ENCODE measurements around the gene MAP2K7.
A peak's percentile ranks its signal among the peaks of the same experiment; 100 is the strongest.

Gene MAP2K7

DNA sequence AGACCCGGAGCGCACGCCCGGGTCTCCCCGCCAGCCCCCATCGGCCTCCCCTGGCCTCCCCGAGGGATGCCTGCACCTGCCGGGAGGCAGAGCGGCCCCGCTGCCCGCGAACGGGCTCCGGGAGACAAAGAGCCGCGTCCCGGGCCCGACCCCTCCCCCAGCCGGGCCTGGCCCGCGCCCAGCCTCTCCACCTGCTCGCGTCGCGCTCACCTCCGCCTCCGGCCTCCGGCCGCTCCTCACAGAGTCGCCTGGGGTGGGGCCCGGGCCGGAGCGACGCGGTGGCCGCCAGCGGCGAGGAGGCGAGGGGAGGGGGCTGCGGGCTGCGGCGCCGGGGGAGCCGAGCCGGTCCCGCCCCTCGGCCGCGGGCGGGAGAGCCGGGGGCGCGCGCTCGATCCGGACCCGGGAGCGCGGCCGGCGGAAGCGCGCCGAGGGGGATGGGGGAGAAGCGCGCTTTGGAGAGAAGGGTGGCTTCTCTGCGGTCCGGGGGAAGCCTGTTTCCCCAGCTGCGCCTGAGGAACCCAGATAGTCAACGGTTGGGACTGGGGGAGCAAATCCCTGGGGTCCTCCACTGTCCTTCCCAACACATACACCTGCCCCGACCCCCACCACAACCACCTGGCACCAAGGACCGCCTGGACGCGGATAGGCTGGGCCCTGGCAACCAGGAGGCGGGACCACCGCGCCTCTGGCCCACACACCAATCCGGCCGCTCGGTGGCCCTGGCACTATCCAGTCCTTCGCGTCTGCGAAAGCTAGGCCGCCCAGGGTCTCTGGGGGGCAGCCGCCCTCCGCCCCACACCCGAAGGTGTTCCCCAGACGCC lies 29.4 kb upstream of the MAP2K7 start, which contains the start of gene PRR36:
Gene PRR36, minus strand, starts transcription at position 315 of the 821 bp plus-strand sequence. CDS start 701 bp downstream, outside the sequence.
- Histone ChIP-seq H4K20me1 (ENCODE audit: insufficient read depth, low read length) (0 out of 2 replicates have a peak, but pooled peaks cover 9% of the 10 kb centered on the region), H3K36me3 (ENCODE audit: insufficient read depth, low read length) (no peaks in the 10 kb centered on the region), H2AFZ (ENCODE audit: low read depth, low read length) (peak within 1 kb of the TSS; percentile 76), H3K4me3 (ENCODE audit: low read depth in 1 of 2, low read length in 2 of 2) (peak within 1 kb of the TSS in 1 of 2 experiments; percentile 57; a peak in 2 of 4 replicates), H3K79me2 (ENCODE audit: insufficient read depth, low read length) (no peaks in the 10 kb centered on the region), H3K9ac (ENCODE audit: low read depth, low read length) (peak within 1 kb of the TSS; percentile 60), H3K27me3 (ENCODE audit: insufficient read depth, low read length, poor library complexity) (no peaks in the 10 kb centered on the region), H3K9me3 (ENCODE audit: insufficient read depth, low read length, severe bottlenecking) (no peaks in the 10 kb centered on the region), H3K27ac (ENCODE audit: low read length) (peak within 1 kb of the TSS; percentile 70), H3K4me1 (ENCODE audit: insufficient read depth, low read length) (peaks cover 24% of the 10 kb centered on the region), H3K4me2 (ENCODE audit: insufficient read depth, low read length) (peak within 1 kb of the TSS; percentile 66)
- DNase-seq = peak; percentile 53
- TF ChIP-seq, protein P1, sequence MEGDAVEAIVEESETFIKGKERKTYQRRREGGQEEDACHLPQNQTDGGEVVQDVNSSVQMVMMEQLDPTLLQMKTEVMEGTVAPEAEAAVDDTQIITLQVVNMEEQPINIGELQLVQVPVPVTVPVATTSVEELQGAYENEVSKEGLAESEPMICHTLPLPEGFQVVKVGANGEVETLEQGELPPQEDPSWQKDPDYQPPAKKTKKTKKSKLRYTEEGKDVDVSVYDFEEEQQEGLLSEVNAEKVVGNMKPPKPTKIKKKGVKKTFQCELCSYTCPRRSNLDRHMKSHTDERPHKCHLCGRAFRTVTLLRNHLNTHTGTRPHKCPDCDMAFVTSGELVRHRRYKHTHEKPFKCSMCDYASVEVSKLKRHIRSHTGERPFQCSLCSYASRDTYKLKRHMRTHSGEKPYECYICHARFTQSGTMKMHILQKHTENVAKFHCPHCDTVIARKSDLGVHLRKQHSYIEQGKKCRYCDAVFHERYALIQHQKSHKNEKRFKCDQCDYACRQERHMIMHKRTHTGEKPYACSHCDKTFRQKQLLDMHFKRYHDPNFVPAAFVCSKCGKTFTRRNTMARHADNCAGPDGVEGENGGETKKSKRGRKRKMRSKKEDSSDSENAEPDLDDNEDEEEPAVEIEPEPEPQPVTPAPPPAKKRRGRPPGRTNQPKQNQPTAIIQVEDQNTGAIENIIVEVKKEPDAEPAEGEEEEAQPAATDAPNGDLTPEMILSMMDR (IDR thresholded peaks at IDR 0.05; ENCODE audit: borderline replicate concordance, extremely low read depth, low read length, poor library complexity, severe bottlenecking) = no peak
- TF ChIP-seq EZH2 (IDR thresholded peaks at IDR 0.05; ENCODE audit: borderline replicate concordance, low read depth, low read length, severe bottlenecking) = no peak
- ATAC-seq (ENCODE audit: insufficient read depth, low read depth) = peak; percentile 23; the same call in 1 of the 3 replicates

DNA sequence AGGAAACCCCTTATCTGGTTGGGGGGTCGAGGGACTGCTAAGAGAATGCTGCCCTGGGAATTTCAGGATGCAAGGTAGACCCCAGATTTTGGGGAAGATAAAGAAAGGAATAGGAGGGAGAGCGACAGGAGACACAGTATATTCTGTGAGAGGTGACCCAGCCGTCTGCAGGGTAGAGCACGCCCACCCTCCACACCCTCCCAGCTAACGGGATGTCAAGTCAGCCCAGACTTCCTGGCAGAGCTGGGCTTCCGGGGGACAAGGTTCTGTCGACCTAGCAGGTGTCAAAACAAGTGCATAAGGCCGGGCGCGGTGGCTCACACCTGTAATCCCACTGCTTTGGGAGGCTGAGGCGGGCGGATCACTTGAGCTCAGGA lies 28.8 kb upstream of the MAP2K7 start:
- Histone ChIP-seq H3K27me3 (ENCODE audit: insufficient read depth, low read length, poor library complexity) (no peaks in the 10 kb centered on the region), H3K4me2 (ENCODE audit: insufficient read depth, low read length) (peak overlapping the region; percentile 66), H3K9ac (ENCODE audit: low read depth, low read length) (peak overlapping the region; percentile 60), H3K27ac (ENCODE audit: low read length) (peak overlapping the region; percentile 70), H3K36me3 (ENCODE audit: insufficient read depth, low read length) (no peaks in the 10 kb centered on the region), H2AFZ (ENCODE audit: low read depth, low read length) (peak overlapping the region; percentile 76), H3K4me3 (ENCODE audit: low read depth in 1 of 2, low read length in 2 of 2) (peak overlapping the region in 1 of 2 experiments; percentile 57; a peak in 2 of 4 replicates), H3K79me2 (ENCODE audit: insufficient read depth, low read length) (no peaks in the 10 kb centered on the region), H4K20me1 (ENCODE audit: insufficient read depth, low read length) (0 out of 2 replicates have a peak, but pooled peaks cover 4% of the 10 kb centered on the region), H3K9me3 (ENCODE audit: insufficient read depth, low read length, severe bottlenecking) (no peaks in the 10 kb centered on the region), H3K4me1 (ENCODE audit: insufficient read depth, low read length) (peaks cover 18% of the 10 kb centered on the region)
- TF ChIP-seq EZH2 (IDR thresholded peaks at IDR 0.05; ENCODE audit: borderline replicate concordance, low read depth, low read length, severe bottlenecking) = no peak
- TF ChIP-seq, protein P1 (IDR thresholded peaks at IDR 0.05; ENCODE audit: borderline replicate concordance, extremely low read depth, low read length, poor library complexity, severe bottlenecking) = no peak
- ATAC-seq (ENCODE audit: insufficient read depth, low read depth) (no peak), DNase-seq (no peak)

DNA sequence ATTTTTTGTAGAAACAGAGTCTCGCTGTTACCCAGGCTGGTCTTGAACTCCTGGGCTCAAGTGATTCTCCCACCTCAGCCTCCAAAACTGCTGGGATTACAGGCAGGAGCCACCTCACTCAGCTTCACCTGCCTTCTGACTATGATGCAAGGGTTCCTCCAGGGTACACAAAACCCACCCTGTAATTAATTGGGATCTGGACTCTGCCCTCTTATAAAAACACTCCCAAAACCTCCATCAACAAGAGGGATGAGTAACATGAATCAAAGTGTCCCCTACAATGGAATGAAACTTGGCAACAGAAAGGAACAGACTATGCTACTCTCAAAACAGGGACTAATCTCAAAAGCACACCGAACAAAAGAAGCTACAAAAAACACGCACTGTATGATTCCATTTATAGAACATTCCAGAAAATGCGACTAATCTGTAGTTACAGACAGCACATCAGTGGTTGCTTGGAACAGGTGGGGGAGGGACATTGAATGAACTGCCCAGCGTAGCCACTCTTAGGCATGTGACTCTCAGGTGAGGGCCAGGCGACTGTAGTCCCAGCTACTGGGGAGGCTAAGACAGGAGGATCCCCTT lies 26.3 kb upstream of the MAP2K7 start:
- no peaks in the 10 kb centered on the region for H3K9me3 ChIP-seq (ENCODE audit: insufficient read depth, low read length, severe bottlenecking)

More for the DNA sequence above, 26.3 kb upstream of the MAP2K7 start:
- no peak overlapping the region for H3K27ac ChIP-seq (ENCODE audit: low read length)
- no peaks in the 10 kb centered on the region for H3K27me3 ChIP-seq (ENCODE audit: insufficient read depth, low read length, poor library complexity)
- H2AFZ ChIP-seq (ENCODE audit: low read depth, low read length) = no peak overlapping the region
- peaks cover 14% of the 10 kb centered on the region for H3K4me1 ChIP-seq (ENCODE audit: insufficient read depth, low read length)
- H3K79me2 ChIP-seq (ENCODE audit: insufficient read depth, low read length) = no peaks in the 10 kb centered on the region
- TF ChIP-seq, protein P1 (IDR thresholded peaks at IDR 0.05; ENCODE audit: borderline replicate concordance, extremely low read depth, low read length, poor library complexity, severe bottlenecking) = no peak
- TF ChIP-seq EZH2 (IDR thresholded peaks at IDR 0.05; ENCODE audit: borderline replicate concordance, low read depth, low read length, severe bottlenecking) = no peak
- H3K9ac ChIP-seq (ENCODE audit: low read depth, low read length) = no peak overlapping the region
- no peaks in the 10 kb centered on the region for H4K20me1 ChIP-seq (ENCODE audit: insufficient read depth, low read length)
- no peaks in the 10 kb centered on the region for H3K36me3 ChIP-seq (ENCODE audit: insufficient read depth, low read length)
- ATAC-seq (ENCODE audit: insufficient read depth, low read depth) (no peak), DNase-seq (no peak)
- H3K4me3 ChIP-seq (ENCODE audit: low read depth in 1 of 2, low read length in 2 of 2) = no peak overlapping the region
- H3K4me2 ChIP-seq (ENCODE audit: insufficient read depth, low read length) = no peak overlapping the region

Data from DND-41 (cell line).